Muscle of leg (tissue), 11 donors: Measurements from ENCODE around the gene LBP. TPM values are rescaled to one million over a fixed set of nuclear protein-coding genes. Genes with fewer than 3 reads are reported as not detected.
"Not testable (repeated sequence)": the region's sequence is repeated elsewhere in the genome, so short reads cannot be mapped to it uniquely, and the experiment has no call there.

ENCODE experiments used
- DNase-seq: peaks from one replicate; pipeline ENCODE4 v3.0.0; 2013
- H3K27ac ChIP-seq: one replicate; pipeline ENCODE4 v1.5.1; 2013; ENCODE audit warnings: mild to moderate bottlenecking, low read length, control low read depth
- H3K27me3 ChIP-seq: one replicate; pipeline ENCODE4 v1.6.1; 2013; ENCODE audit warnings: low read length; ENCODE audit not compliant: control insufficient read depth, insufficient read depth
- H3K36me3 ChIP-seq: one replicate; pipeline ENCODE4 v1.6.1; 2013; ENCODE audit warnings: low read length; ENCODE audit not compliant: control insufficient read depth, insufficient read depth
- H3K4me1 ChIP-seq: one replicate; pipeline ENCODE4 v1.6.1; 2013; ENCODE audit warnings: low read length; ENCODE audit not compliant: control insufficient read depth, insufficient read depth
- H3K4me3 ChIP-seq: one replicate; pipeline ENCODE4 v1.5.1; 2013; ENCODE audit warnings: low read length, control low read depth
- H3K9me3 ChIP-seq: replicated peaks from 2 replicates; pipeline ENCODE4 v1.6.1; 2013; ENCODE audit warnings: low read depth, low read length; ENCODE audit not compliant: control insufficient read depth
- WGBS: methylation state at CpG from one replicate; pipeline ENCODE4 v1.1.5; 2013; ENCODE audit warnings: missing lambda C conversion rate; ENCODE audit not compliant: insufficient coverage; 5-methylcytosine and 5-hydroxymethylcytosine counted together
- polyA plus RNA-seq, 8 donors: library from polyadenylated mRNA; unstranded; fragments of 120-200 nt; gene quantifications; one replicate each; pipeline versions ENCODE4 v1.2.1 to v1.2.3, GENCODE V29; 2013; ENCODE audit warnings: inconsistent platforms in 1 of 8, low replicate concordance in 1 of 8; ENCODE audit not compliant: insufficient read length in 8 of 8, insufficient read depth in 1 of 8
- total RNA-seq: library from RNA; stranded (reverse); fragments of 120-200 nt; gene quantifications from one replicate; pipeline ENCODE4 v1.2.4, GENCODE V29; 2013

The LBP gene
- total and polyA plus RNA-seq, 9 donors: 0.08 TPM; not detected in 8

GRCh38 chr20:38387953-38388352, 41.7 kb downstream of the LBP start:
- Histone ChIP-seq H3K9me3 (no peaks in the 10 kb centered on the region), H3K27ac (no peak overlapping the region), H3K36me3 (no peaks in the 10 kb centered on the region), H3K4me3 (no peak overlapping the region), H3K4me1 (no peaks in the 10 kb centered on the region), H3K27me3 (no peaks in the 10 kb centered on the region)
- no peak for DNase-seq
- no CpG with 5 or more reads among the region's 4 CpGs for WGBS

- DNase-seq: no peak
- H3K9me3 ChIP-seq: no peaks in the 10 kb centered on the region
- H3K27me3 ChIP-seq: no peaks in the 10 kb centered on the region
- no peak overlapping the region for H3K4me3 ChIP-seq
- H3K4me1 ChIP-seq: no peaks in the 10 kb centered on the region
- WGBS: 60% methylated on average over 1 of the region's 3 CpGs
- no peak overlapping the region for H3K27ac ChIP-seq
- H3K36me3 ChIP-seq: no peaks in the 10 kb centered on the region
These were observed 46.1 kb downstream of the LBP start for GRCh38 chr20:38392356-38392755.

GRCh38 chr20:38393259-38393658, 47.0 kb downstream of the LBP start:
- H3K4me1 ChIP-seq: no peaks in the 10 kb centered on the region
- no peak for DNase-seq
- H3K4me3 ChIP-seq: no peak overlapping the region
- H3K27ac ChIP-seq: no peak overlapping the region
- no peaks in the 10 kb centered on the region for H3K27me3 ChIP-seq
- 58% methylated on average over 2 of the region's 5 CpGs for WGBS
- H3K9me3 ChIP-seq: no peaks in the 10 kb centered on the region
- H3K36me3 ChIP-seq: no peaks in the 10 kb centered on the region

- Histone ChIP-seq H3K27ac (no peak overlapping the region), H3K9me3 (no peaks in the 10 kb centered on the region), H3K4me3 (no peak overlapping the region), H3K27me3 (no peaks in the 10 kb centered on the region), H3K4me1 (no peaks in the 10 kb centered on the region), H3K36me3 (no peaks in the 10 kb centered on the region)
- no peak for DNase-seq
- WGBS: no CpG with 5 or more reads among the region's 2 CpGs
These were observed 48.9 kb downstream of the LBP start for GRCh38 chr20:38395165-38395564.

GRCh38 chr20:38395751-38396395, 49.6 kb downstream of the LBP start:
- H3K4me1 ChIP-seq, DNase-seq, H3K36me3 ChIP-seq, H3K9me3 ChIP-seq, H3K27ac ChIP-seq, H3K27me3 ChIP-seq, H3K4me3 ChIP-seq: not testable (repeated sequence)
- WGBS: 60% methylated on average over 1 of the region's 2 CpGs

GRCh38 chr20:38402089-38402488, 55.8 kb downstream of the LBP start:
- H3K36me3 ChIP-seq: no peaks in the 10 kb centered on the region
- no peaks in the 10 kb centered on the region for H3K27me3 ChIP-seq
- no peak overlapping the region for H3K4me3 ChIP-seq
- WGBS: 100% methylated on average over 3 of the region's 5 CpGs
- H3K9me3 ChIP-seq: no peaks in the 10 kb centered on the region
- no peaks in the 10 kb centered on the region for H3K4me1 ChIP-seq
- H3K27ac ChIP-seq: no peak overlapping the region
- no peak for DNase-seq

- Histone ChIP-seq H3K9me3 (no peaks in the 10 kb centered on the region), H3K27me3 (no peaks in the 10 kb centered on the region), H3K27ac (no peak overlapping the region), H3K4me1 (no peaks in the 10 kb centered on the region), H3K36me3 (no peaks in the 10 kb centered on the region), H3K4me3 (no peak overlapping the region)
- DNase-seq: no peak
- WGBS: 64% methylated on average over 6 of the region's 8 CpGs
These were observed 56.5 kb downstream of the LBP start for GRCh38 chr20:38402816-38403215.

- H3K27me3 ChIP-seq: no peaks in the 10 kb centered on the region
- H3K27ac ChIP-seq: no peak overlapping the region
- no peaks in the 10 kb centered on the region for H3K9me3 ChIP-seq
- H3K4me3 ChIP-seq: no peak overlapping the region
- DNase-seq: no peak
- H3K4me1 ChIP-seq: no peaks in the 10 kb centered on the region
- no peaks in the 10 kb centered on the region for H3K36me3 ChIP-seq
These were observed 57.7 kb downstream of the LBP start for GRCh38 chr20:38404016-38404415.

GRCh38 chr20:38405132-38405531, 58.9 kb downstream of the LBP start:
- Histone ChIP-seq H3K4me1 (no peaks in the 10 kb centered on the region), H3K4me3 (no peak overlapping the region), H3K27me3 (no peaks in the 10 kb centered on the region), H3K36me3 (no peaks in the 10 kb centered on the region), H3K9me3 (no peaks in the 10 kb centered on the region), H3K27ac (no peak overlapping the region)
- no peak for DNase-seq
- WGBS: no CpG with 5 or more reads among the region's 2 CpGs

- Histone ChIP-seq H3K27ac (no peak overlapping the region), H3K36me3 (peaks cover 5% of the 10 kb centered on the region), H3K27me3 (no peaks in the 10 kb centered on the region), H3K4me3 (no peak overlapping the region), H3K4me1 (no peaks in the 10 kb centered on the region), H3K9me3 (no peaks in the 10 kb centered on the region)
- no peak for DNase-seq
- 68% methylated on average over 4 of the region's 5 CpGs for WGBS
These were observed 60.2 kb downstream of the LBP start for GRCh38 chr20:38406476-38406875.

GRCh38 chr20:38407321-38407720, 61.0 kb downstream of the LBP start:
- WGBS: 97% methylated on average over 14 of the region's 29 CpGs
- Histone ChIP-seq H3K4me1 (no peaks in the 10 kb centered on the region), H3K27me3 (no peaks in the 10 kb centered on the region), H3K4me3 (no peak overlapping the region), H3K36me3 (peaks cover 5% of the 10 kb centered on the region), H3K9me3 (no peaks in the 10 kb centered on the region), H3K27ac (no peak overlapping the region)
- DNase-seq: no peak
